Measurements from ENCODE around the gene HNRNPUL1. TPM values are rescaled to one million over a fixed set of nuclear protein-coding genes. Genes with fewer than 3 reads are reported as not detected.

The HNRNPUL1 gene
- total and polyA plus RNA-seq, 2 donors (not counting 1 experiment from before 2014, with no cell fraction given) = 60.7 to 273 TPM

- Mint-ChIP-seq H3K4me1 (peaks cover 36% of the 10 kb centered on the region), H3K27me3 (no peaks in the 10 kb centered on the region), H3K27ac (peak overlapping the region; percentile 100), H3K9me3 (ENCODE audit: insufficient read depth) (no peaks in the 10 kb centered on the region), H3K4me3 (peak overlapping the region; percentile 98)
- Histone ChIP-seq H3K9ac (ENCODE audit: low read length) (peak overlapping the region; percentile 94), H3K4me1 (ENCODE audit: control insufficient read depth in 2 of 2, insufficient read depth in 2 of 2, low read length in 2 of 2) (peaks cover 24 to 38% of the 10 kb centered on the region in 2 donors), H4K20me1 (ENCODE audit: control insufficient read depth, insufficient read depth, low read length, poor library complexity, severe bottlenecking) (peaks cover 36% of the 10 kb centered on the region), H2AFZ (ENCODE audit: insufficient read depth, low read depth, low read length, poor library complexity, severe bottlenecking) (peak overlapping the region; percentile 81), H3K4me2 (replicated peaks; ENCODE audit: low read depth, low read length, poor library complexity, severe bottlenecking) (peak overlapping the region; percentile 95), H3K4me3 (ENCODE audit: control extremely low read depth in 1 of 5, extremely low read depth in 1 of 5, insufficient read depth in 1 of 5, low read depth in 2 of 5, low read length in 4 of 5) (peak overlapping the region; percentile 43 to 95 (median 87)), H3K27me3 (replicated peaks in 1 of 4; ENCODE audit: control extremely low read depth in 1 of 4, control insufficient read depth in 3 of 4, insufficient read depth in 4 of 4, low read length in 3 of 4) (no peaks in the 10 kb centered on the region), H3K36me3 (replicated peaks in 1 of 2; ENCODE audit: control extremely low read depth in 1 of 2, control insufficient read depth in 1 of 2, extremely low read depth in 1 of 2, insufficient read depth in 2 of 2, low read length in 1 of 2) (peaks cover 0 to 35% of the 10 kb centered on the region in 2 experiments), H3K79me2 (ENCODE audit: control insufficient read depth, insufficient read depth, low read length) (peaks cover 55% of the 10 kb centered on the region), H3K27ac (ENCODE audit: low read length in 2 of 2) (peak overlapping the region; percentile 96 to 97), H3K9me3 (ENCODE audit: control extremely low read depth in 1 of 3, control insufficient read depth in 2 of 3, insufficient read depth in 1 of 3, low read length in 2 of 3) (no peaks in the 10 kb centered on the region)
- DNase-seq = no peak
- no peak for ATAC-seq (ENCODE audit: low read depth)
- 44% methylated on average over 16 of the region's 17 CpGs for WGBS (ENCODE audit: insufficient coverage)
- ChIA-PET CTCF (interaction anchor here (1.0 to 7.9 kb wide), 6 partner anchors 35 to 304 kb away, joined by 3 to 67 read pairs (median 13); partner anchors contain the start of gene CCDC97), POLR2A (interaction anchor here (0.6 to 3.7 kb wide), 5 partner anchors 23 to 313 kb away, joined by 3 to 19 read pairs (median 4); no protein-coding TSS in a partner anchor)
- no peak for TF ChIP-seq EZH2 (IDR thresholded peaks at IDR 0.05; ENCODE audit: borderline replicate concordance, insufficient read depth, low read depth, low read length, poor library complexity, severe bottlenecking)
- TF ChIP-seq, protein P1, sequence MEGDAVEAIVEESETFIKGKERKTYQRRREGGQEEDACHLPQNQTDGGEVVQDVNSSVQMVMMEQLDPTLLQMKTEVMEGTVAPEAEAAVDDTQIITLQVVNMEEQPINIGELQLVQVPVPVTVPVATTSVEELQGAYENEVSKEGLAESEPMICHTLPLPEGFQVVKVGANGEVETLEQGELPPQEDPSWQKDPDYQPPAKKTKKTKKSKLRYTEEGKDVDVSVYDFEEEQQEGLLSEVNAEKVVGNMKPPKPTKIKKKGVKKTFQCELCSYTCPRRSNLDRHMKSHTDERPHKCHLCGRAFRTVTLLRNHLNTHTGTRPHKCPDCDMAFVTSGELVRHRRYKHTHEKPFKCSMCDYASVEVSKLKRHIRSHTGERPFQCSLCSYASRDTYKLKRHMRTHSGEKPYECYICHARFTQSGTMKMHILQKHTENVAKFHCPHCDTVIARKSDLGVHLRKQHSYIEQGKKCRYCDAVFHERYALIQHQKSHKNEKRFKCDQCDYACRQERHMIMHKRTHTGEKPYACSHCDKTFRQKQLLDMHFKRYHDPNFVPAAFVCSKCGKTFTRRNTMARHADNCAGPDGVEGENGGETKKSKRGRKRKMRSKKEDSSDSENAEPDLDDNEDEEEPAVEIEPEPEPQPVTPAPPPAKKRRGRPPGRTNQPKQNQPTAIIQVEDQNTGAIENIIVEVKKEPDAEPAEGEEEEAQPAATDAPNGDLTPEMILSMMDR (IDR thresholded peaks at IDR 0.05) = no peak
- intact Hi-C loops (cut with micrococcal nuclease) = loop anchor here (10.0 kb wide), 3 partner anchors 309 to 981 kb away; partner anchors contain the start of genes AKT2, CD79A and CEACAM21
These were observed 1.4 kb downstream of the HNRNPUL1 start for GRCh38 chr19:41265395-41266153.

GRCh38 chr19:41269055-41269454 lies 4.9 kb downstream of the HNRNPUL1 start:
- H3K27me3 Mint-ChIP-seq = no peaks in the 10 kb centered on the region
- H3K27ac Mint-ChIP-seq = no peak overlapping the region
- Histone ChIP-seq H3K4me3 (ENCODE audit: control extremely low read depth in 1 of 5, extremely low read depth in 1 of 5, insufficient read depth in 1 of 5, low read depth in 2 of 5, low read length in 4 of 5) (no peak overlapping the region), H3K27ac (ENCODE audit: low read length in 2 of 2) (no peak overlapping the region), H3K27me3 (replicated peaks in 1 of 4; ENCODE audit: control extremely low read depth in 1 of 4, control insufficient read depth in 3 of 4, insufficient read depth in 4 of 4, low read length in 3 of 4) (no peaks in the 10 kb centered on the region), H4K20me1 (ENCODE audit: control insufficient read depth, insufficient read depth, low read length, poor library complexity, severe bottlenecking) (peaks cover 64% of the 10 kb centered on the region), H2AFZ (ENCODE audit: insufficient read depth, low read depth, low read length, poor library complexity, severe bottlenecking) (no peak overlapping the region), H3K9me3 (ENCODE audit: control extremely low read depth in 1 of 3, control insufficient read depth in 2 of 3, insufficient read depth in 1 of 3, low read length in 2 of 3) (no peaks in the 10 kb centered on the region), H3K4me2 (replicated peaks; ENCODE audit: low read depth, low read length, poor library complexity, severe bottlenecking) (no peak overlapping the region), H3K9ac (ENCODE audit: low read length) (no peak overlapping the region), H3K36me3 (replicated peaks in 1 of 2; ENCODE audit: control extremely low read depth in 1 of 2, control insufficient read depth in 1 of 2, extremely low read depth in 1 of 2, insufficient read depth in 2 of 2, low read length in 1 of 2) (peaks cover 10 to 70% of the 10 kb centered on the region in 2 experiments), H3K79me2 (ENCODE audit: control insufficient read depth, insufficient read depth, low read length) (peaks cover 83% of the 10 kb centered on the region), H3K4me1 (ENCODE audit: control insufficient read depth in 2 of 2, insufficient read depth in 2 of 2, low read length in 2 of 2) (peaks cover 24 to 27% of the 10 kb centered on the region in 2 donors)
- intact Hi-C loops (cut with micrococcal nuclease) = loop anchor here (10.0 kb wide), 3 partner anchors 306 to 984 kb away; partner anchors contain the start of genes AKT2, CD79A and CEACAM21
- DNase-seq = no peak
- 100% methylated on average over 1 of the region's 2 CpGs for WGBS (ENCODE audit: insufficient coverage)
- no peak overlapping the region for H3K4me3 Mint-ChIP-seq
- TF ChIP-seq, protein P1 (IDR thresholded peaks at IDR 0.05) = no peak
- no peak for TF ChIP-seq EZH2 (IDR thresholded peaks at IDR 0.05; ENCODE audit: borderline replicate concordance, insufficient read depth, low read depth, low read length, poor library complexity, severe bottlenecking)
- ChIA-PET CTCF (interaction anchor here (0.6 to 0.9 kb wide), 2 partner anchors 39 to 280 kb away, joined by 3 read pairs; no protein-coding TSS in a partner anchor), POLR2A (interaction anchor here (0.6 kb wide), 1 partner anchor 10 kb away, joined by 5 read pairs; no protein-coding TSS in a partner anchor)
- no peak for ATAC-seq (ENCODE audit: low read depth)
- no peaks in the 10 kb centered on the region for H3K9me3 Mint-ChIP-seq (ENCODE audit: insufficient read depth)
- H3K4me1 Mint-ChIP-seq = peaks cover 26% of the 10 kb centered on the region

Data from B cell (primary cell).